Measurements from ENCODE around the gene GCSAM. TPM values are rescaled to one million over a fixed set of nuclear protein-coding genes. Genes with fewer than 3 reads are reported as not detected.

The GCSAM gene
- total RNA-seq, 1 donor from 2014 or later: not detected

DNA sequence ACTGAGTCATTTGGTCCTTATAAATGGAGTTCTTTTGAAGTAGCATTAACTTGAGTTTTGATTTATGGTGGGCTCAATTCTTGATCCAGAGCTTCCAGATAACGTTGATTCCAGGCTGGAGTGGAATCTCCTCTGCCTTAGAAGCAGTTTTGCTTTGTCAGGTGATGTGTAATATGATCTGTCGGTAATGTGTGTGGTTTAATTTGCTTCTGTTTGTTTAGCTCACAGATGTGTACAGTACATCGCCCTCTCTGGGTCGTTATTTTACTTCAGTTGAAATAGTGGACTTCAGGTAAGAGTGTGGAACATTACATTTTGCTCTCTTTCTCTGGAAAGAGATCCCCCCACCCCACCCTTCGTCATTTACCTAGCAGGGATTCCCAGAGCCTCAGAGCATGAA lies 23.7 kb downstream of the GCSAM start:
- no peak for DNase-seq (ENCODE audit: low read depth in 2 of 2)

DNA sequence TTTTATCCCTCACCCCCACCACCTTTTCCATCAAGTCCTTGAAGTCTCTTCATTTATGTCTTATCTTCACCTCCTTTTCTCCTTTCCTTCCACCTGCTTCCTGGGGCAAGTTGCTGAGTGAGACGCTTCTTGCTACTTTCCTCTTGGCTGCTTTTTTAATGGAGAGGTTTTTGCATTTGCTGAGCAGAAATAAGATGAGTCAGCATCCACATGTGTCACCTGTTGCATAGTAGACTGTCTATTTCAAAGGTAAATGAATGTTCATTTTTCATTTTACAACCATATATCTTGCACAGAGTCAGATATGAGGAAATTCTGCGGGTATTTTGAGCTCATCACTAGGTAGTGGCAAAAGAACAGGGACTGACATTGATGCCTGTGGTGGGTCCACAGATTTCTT lies 28.3 kb downstream of the GCSAM start:
- no peak for DNase-seq (ENCODE audit: low read depth in 2 of 2)

DNA sequence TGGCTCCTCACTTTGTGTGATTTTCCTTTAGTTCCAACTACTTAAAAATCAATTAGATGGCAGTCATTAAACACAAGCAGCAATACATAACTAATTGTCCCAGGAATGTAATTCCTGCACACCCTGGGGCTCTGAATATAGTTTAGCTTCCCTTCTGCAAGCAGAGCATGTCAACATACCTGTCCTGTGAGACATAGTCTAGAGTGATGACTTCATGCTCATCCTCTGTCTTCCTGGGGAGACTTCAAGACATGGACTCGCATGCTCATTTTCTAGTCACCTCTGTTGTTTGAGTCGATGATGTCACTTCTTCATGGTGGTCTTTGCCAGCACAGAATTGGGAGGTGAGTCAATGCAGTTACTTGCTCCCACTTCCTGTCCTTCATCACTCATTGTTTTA lies 31.1 kb downstream of the GCSAM start:
- peak in 1 of 2 donors; percentile 75 for DNase-seq (ENCODE audit: low read depth in 2 of 2)

DNA sequence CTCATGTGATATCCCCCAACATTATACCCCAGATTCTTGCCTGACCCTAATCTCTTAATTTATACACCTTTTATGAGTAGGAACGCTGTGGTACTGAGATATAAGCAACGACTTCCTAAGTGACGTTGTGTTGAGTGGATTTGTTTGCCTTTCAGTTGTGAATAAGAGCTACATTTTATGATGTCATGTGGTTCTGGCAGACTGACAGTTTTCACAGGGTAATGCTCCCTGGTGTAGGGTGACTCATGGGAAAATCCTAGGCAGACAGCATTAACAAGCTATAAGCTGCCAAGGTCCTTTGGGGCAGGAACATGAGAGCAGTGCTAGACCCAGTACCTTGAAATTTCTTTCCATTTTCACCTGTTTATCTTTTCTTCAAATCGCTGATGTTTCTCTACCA lies 35.7 kb downstream of the GCSAM start:
- DNase-seq (ENCODE audit: low read depth in 2 of 2): peak; percentile 99

DNA sequence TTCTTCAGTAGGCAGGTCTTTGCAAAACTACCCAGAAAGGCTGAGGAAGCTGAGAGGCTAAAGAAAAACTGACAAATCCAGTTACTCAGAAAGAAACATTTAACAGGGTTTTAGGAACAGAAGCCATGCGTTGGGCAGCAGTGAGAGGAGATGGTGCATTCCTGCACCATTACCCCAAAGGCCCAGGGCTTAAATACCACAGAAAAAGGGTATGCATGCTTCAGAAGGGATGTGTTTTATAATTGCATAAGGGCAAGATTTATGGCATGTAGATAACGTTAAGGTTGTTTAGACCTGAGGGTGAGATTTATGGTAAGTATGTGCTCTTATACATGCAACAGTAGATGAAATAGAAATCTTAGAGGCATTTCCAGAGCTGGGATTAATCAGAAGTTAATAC lies 36.9 kb downstream of the GCSAM start:
- DNase-seq (ENCODE audit: low read depth in 2 of 2): no peak

DNA sequence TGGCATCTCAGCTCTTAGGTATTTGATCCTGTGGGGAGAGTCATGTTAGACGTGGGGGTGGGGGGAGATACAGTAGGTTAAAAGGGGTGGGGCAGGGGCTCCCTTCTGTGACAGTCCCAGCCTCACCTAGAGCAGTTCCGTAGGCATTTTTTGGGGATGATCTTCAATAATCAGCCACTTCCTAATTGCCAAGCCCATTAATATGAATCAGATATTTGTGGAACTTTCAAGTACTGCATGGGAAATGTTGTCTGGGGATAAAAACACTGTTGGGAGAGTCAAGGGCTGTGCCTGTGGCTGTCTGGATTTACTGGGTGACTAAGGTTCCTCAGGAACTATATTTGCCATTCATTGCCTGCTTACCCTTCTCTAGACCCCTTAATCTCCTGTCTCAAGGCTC lies 37.3 kb downstream of the GCSAM start:
- DNase-seq (ENCODE audit: low read depth in 2 of 2): no peak

DNA sequence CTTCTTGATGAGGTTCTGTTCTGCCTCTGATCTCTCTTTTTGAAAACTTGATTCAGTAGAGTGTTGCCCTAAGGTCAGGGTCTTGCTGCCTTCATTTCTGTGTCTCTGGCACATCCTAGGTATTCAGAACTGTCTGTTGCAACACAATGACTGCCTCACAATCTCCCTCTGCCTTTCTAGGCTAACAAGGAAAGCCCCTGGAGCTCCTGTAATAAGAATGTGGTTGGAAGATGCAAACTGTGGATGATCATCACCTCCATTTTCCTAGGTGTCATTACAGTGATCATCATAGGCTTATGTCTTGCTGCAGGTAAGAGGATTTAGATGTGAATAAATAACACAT lies 39.9 kb downstream of the GCSAM start:
- DNase-seq (ENCODE audit: low read depth in 2 of 2): no peak

DNA sequence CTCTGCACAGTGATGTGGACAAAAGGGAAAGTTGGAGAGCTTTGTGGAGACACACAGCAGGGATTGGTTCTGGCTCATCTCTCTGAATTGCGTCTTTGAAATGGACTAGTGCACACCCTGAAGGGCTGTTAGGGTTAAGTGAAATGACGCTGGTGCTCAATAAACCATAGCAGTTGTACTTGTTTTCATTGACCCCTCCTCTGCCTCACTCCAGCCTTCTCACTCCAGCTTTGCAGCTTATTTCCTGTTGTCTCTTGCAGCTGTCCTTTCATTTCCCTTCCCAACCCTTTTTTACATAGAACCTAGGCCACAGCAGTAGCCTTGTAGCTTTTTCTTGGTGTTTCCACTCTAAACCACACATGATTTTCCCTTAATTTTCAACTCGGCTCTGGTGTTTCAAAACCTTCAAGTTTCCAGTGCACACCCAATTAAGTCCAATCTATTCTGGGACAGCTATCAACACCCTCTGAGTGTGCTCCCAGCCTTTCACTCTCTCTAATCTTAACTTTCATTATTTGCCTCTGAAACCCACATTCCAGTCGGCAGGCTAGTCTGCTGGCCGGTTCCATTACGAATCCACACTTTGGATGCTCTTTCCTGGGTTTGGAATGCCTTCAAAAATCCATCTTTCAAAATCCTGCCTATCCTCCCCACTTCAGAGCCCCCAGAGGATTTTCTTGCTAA lies 40.4 kb downstream of the GCSAM start:
- DNase-seq (ENCODE audit: low read depth in 2 of 2): peak; percentile 71 to 76

DNA sequence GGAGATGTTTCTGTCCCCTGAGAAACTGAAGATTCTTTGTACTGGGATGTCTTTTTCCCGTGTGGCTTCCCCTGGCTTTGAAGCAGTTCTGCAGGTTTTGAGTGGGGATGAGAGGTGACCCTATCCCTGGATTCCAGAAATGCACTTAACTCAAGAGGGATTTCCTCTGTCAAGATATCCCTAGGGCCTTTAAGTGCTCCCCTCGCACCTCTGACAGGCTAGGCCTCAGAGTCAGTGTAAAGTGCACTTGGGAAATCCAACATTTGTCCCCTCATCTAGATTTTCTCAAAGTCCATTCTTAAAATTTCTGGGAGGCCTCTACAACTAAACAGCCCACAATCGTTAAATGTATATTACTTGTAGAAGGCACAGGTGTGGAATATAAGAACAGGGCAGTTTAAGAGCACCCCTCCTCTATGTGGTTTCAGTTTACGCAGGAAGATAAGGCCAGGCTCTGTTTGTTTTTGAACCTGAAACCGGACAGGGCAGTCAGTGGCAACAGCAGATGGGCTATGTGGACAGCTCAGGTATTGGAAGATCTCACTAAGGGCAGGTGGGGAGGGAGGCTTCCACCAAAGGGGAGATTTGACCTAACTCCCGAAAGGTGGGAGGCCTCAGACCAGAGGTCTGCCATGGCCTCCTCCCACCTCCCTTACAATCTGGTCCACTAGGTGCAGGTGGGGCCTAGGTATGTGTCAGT lies 42.0 kb downstream of the GCSAM start:
- no peak for DNase-seq (ENCODE audit: low read depth in 2 of 2)

DNA sequence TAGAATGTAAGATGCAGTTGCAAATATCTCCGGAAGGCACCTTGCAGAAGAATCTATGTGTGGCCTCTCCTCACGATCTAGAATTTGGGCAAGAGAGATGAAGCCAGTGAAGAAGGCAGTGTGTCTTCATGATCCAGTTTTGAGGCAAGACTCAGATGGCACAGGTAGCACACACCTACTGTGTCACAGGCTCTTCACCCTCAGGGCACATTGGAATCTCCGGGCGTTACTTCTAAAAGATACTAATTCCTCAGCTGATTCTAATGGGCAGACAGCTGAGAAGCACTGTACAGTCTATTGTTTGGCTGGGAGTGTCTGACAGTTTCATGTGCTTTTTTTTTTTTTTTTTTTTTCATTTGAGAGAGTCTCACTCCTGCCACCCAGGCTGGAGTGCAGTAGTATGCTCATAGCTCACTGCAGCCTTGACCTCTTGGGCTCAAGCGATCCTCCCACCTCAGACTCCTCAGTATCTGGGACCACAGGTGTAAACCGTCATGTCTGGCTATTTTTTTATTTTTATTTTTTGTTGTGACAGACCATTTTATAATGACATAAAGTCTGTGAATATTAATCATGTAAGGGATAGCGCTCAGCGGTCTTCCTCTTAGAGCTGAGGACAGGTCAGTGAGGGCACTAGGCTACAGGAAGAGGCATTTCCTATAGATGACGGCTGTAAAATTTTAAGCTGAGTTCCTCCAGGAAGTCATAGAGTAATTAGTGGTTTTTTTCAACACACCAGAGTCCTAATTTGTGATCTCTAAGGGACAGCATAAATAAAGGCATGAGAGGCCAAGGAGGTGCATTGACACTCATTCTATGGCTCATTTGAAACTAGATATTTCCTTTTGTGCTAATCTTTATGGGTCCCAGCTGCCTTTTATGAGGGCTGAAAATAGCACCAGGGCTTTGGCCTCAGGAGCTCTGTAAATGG lies 42.8 kb downstream of the GCSAM start:
- peak in 1 of 2 donors; percentile 11 for DNase-seq (ENCODE audit: low read depth in 2 of 2)

DNA sequence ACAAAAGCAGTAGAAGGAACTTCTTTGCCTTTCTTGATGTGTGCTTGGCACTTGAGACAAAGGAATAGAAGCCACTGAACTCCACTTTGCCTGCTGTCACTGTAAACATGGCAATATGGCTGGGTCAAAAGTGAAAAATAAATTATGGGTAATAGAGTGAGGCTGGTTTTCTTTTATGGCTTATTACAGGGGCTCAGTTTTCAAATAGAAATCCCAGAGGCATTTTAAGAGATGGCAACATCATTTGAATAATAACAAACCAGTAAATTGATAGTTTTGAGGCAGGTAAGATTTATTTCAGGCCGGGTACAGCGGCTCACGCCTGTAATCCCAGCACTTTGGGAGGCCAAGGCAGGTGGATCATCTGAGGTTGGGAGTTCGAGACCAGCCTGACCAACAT lies 44.1 kb downstream of the GCSAM start:
- DNase-seq (ENCODE audit: low read depth in 2 of 2): no peak

DNA sequence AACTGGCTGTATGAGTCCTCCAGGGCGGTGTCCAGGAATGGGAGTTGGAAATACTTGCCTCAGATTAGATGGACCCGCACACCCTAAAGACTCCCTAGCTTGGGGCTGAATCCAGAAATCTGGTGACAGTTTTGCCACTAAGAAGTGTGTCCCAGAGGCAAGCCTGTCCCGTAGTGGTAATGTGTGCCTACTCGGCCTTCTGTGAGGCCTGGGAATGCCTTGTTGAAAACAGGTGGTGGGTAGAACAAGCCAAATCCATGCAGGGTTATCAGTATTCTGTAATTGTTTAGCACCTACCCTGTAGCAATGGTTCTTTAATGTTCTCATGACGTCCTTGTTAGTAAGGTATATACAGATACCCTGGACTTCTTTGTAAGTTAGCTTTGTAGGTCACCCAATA lies 45.3 kb downstream of the GCSAM start:
- no peak for DNase-seq (ENCODE audit: low read depth in 2 of 2)

DNA sequence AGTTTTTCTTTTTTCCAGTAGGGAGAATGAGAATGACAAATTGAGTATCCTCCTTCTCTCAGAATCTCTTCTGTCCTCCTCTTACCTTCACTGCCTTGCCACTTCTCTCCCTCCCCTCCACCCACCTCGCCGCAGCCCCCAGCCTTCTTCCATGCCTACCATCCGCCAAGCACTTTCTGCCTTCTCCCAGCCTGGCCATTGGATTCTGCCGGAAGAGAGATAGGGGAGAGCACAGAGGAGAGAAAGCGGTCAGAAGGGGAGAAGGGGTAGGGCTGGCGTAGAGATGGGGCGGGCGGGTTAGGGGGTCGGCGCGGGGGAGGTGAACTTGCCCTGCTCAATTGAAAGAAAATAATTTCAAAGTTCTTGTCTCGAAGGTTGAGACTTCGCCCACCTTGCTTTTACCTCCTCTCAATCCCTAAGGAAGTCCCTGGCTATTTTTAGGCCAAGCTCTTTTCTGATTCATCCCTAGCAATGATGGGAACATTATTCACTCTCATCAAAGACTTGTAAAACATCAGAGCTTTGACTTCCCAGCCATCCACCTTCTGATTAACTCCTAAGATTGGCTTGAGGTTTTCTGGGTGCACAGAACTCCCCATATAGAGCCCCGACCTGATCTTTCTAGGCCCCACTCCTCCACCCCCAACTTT lies 46.0 kb downstream of the GCSAM start:
- peak in 1 of 2 donors; percentile 38 for DNase-seq (ENCODE audit: low read depth in 2 of 2)

DNA sequence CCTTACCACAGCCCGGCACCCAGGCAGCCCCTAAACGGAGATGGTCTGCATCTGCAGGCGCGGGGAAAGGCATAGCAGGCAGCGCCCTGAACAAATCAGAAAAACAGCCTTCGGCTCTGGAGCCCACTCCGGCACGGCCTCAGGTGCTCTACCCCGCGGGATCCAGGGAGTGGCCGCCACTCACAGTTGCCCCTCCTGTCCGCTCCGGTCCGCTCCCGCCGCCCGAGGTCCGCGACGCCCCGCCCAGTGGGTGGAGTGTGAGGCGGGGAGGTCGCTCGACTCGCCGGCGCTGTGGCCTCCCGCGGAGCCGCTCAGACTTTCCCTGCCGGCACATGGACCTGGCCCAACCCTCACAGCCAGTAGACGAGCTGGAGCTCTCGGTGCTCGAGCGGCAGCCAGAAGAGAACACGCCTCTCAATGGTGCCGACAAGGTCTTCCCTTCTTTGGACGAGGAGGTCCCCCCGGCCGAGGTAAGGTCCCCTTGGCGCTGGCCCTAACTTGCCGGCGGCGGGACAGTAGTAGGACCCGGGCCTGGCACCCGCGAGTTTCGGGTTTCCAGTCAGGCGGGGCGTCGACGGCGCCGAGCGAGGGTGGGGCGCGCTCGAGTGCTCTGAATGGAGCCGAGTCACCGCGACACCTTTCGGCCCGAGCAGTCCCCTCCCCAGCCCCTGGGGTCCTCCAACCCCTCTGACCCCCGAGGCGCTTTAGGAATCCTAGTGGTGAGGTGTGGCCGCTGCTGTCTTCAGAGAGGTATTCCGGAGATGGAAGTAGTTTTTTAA lies 46.8 kb downstream of the GCSAM start, which contains the start of gene C3orf52:
C3orf52 (plus strand) TSS at position 314 of the 779 bp plus-strand sequence; CDS start at position 333, 19 bp downstream.
- peak; percentile 63 to 88 for DNase-seq (ENCODE audit: low read depth in 2 of 2)

DNA sequence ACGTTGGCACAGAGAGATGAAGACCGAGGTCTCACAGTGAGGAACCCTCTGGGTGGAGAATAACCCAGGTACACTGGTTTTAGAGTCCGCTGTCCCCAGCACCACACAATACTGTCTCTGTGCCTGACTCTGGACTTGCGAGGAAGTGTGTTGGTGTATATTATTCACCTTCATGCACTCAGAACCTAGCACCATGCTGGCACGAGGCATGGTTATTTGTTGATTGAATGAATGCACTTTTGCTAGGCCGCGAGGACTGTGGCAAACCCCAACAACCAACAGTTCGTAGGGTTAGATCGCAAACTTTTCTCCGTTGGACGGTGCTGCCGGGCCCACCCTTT lies 47.3 kb downstream of the GCSAM start:
- DNase-seq (ENCODE audit: low read depth in 2 of 2): no peak

DNA sequence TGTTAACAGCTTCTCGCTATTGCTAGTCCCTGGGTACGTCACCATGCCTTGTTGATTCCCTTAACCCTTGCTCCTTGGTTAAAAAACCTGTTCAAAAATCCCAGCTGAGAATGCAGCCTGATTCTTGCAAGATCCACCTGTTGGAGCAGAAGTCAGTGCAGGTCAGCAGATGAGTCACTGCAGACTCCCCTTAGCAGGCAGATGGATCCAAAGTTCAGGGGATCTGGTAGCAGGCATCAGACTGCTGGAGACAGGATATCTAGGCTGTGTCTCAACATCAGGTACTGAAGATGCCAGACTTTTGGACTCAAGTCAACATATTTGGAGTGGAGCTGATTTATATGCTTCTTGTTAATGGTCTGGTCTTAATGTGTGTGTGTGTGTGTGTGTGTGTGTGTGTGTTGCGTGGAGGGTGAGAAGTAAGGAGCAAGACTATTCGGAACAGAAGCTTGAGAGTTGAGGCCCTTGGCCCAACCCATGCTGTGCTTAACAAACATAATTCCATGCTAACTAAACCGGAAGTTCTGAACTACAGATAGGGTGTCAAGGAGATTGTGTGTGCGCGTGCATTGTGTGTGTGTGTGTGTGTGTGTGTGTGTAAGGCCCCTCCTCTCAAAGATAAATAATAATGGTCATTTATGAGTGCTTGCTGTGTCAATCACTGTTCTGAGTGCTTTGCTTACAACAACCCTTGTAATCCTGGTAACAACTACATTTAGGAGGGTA lies 47.9 kb downstream of the GCSAM start:
- no peak for DNase-seq (ENCODE audit: low read depth in 2 of 2)

DNA sequence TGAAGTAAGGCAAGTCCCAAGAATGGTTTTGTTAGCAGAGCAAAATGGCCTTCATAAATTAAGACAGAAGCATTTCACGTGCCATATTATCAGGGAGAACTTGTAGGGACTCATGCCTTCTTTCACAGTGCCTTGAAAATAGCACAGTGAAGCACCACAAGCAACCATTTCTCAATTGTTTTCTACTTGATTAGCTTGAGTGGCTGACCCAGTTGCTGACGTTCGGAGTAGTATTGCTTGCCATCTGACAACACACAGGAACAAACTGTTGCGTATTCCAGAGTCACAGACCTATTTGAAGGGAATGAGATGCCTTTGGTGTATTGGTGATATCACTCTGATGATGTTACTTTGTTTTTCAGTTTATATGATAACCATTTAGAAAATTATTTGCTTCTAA lies 49.8 kb downstream of the GCSAM start:
- DNase-seq (ENCODE audit: low read depth in 2 of 2): no peak

DNA sequence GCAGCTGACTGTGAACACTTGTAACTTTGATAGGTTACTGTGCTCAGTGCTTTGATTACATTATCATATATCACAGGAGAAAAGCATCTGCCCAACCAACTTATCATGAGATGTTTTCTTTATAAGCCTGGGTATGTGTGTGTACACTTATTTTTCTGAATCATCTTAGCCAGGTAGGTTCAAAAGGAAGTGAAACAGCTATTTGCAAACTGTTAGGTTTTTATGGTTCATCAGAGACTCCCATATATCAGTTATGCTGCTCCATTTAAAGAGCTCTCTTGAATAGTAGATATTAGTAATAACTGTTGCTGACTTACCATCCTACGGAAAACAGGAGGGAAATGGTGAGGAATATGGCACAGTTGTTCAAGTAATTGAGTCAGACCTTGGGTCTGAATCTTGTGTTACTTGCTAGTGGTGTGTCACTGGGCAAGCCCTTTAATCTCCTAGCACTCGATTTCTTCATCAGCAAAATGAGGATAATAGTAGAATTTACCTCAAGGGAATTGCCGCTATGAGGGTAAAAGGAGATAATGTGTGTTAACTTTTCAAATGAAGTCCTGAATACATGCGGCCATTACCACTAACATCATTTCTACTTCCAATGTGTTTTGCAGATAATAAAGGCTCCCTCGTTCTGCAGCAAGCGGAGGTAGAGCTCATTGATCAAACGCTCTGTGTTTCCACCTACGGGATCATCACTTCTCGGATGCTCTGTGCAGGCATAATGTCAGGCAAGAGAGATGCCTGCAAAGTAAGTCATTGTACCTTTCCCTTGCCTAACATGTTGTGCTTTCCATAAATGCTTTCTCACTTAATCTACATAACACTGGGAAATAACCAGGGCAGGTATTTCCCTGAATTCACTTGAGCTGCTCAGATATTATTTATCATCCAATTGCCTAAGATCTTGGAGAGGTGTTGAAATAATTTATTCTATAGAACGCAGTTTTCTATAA lies 54.6 kb downstream of the GCSAM start:
- DNase-seq (ENCODE audit: low read depth in 2 of 2): no peak

Measured in dermis microvascular lymphatic vessel endothelial cell (primary cell).